Natural killer cell (primary cell): ENCODE results near the gene COL23A1. TPM values are rescaled to one million over a fixed set of nuclear protein-coding genes. Genes with fewer than 3 reads are reported as not detected.

Experiments used
- ATAC-seq, 3 donors: fragments of 150-1000 bp in 2 of 3; fragments of 200-7000 bp in 1 of 3; cut with Tn5 transposase; 1 replicate in 1 of 3; 2 replicates in 2 of 3; pipeline ENCODE4 v1.10.0; 2021; ENCODE audit warnings: mild to moderate bottlenecking in 2 of 3, moderate library complexity in 2 of 3
- DNase-seq, 2 donors: peaks; one replicate each; pipeline versions ENCODE4 v3.0.0 to v3.0.0-alpha.2; 2013 to 2021; ENCODE audit warnings: mixed read lengths in 1 of 2
- H3K27ac ChIP-seq: one replicate; pipeline ENCODE4 v1.5.1; 2013; ENCODE audit warnings: mild to moderate bottlenecking, low read length
- H3K27me3 ChIP-seq: one replicate; pipeline ENCODE4 v1.6.1; 2013; ENCODE audit warnings: low read length; ENCODE audit not compliant: control insufficient read depth, insufficient read depth
- H3K36me3 ChIP-seq: one replicate; pipeline ENCODE4 v1.6.1; 2013; ENCODE audit warnings: low read length; ENCODE audit not compliant: control insufficient read depth, insufficient read depth
- H3K4me1 ChIP-seq: one replicate; pipeline ENCODE4 v1.6.1; 2013; ENCODE audit warnings: low read length; ENCODE audit not compliant: control insufficient read depth, insufficient read depth
- H3K4me3 ChIP-seq: one replicate; pipeline ENCODE4 v1.5.1; 2013; ENCODE audit warnings: low read length
- H3K9me3 ChIP-seq: one replicate; pipeline ENCODE4 v1.6.1; 2013; ENCODE audit warnings: low read length; ENCODE audit not compliant: control insufficient read depth, insufficient read depth
- H3K27ac Mint-ChIP-seq, 2 donors: one replicate each; pipeline ENCODE4 v1.8.0; 2022; ENCODE audit warnings: mild to moderate bottlenecking in 2 of 2, mixed read lengths in 2 of 2, moderate library complexity in 1 of 2
- H3K27me3 Mint-ChIP-seq, 2 donors: one replicate each; pipeline ENCODE4 v1.8.0; 2022; ENCODE audit warnings: low read depth in 2 of 2, mixed read lengths in 2 of 2
- H3K36me3 Mint-ChIP-seq: one replicate; pipeline ENCODE4 v1.8.0; 2022; ENCODE audit warnings: mixed read lengths
- H3K4me1 Mint-ChIP-seq, 2 donors: one replicate each; pipeline ENCODE4 v1.8.0; 2022; ENCODE audit warnings: mixed read lengths in 2 of 2
- H3K4me3 Mint-ChIP-seq: one replicate; pipeline ENCODE4 v1.8.0; 2022; ENCODE audit warnings: mild to moderate bottlenecking, moderate library complexity, mixed read lengths
- H3K9me3 Mint-ChIP-seq, 2 donors: one replicate each; pipeline ENCODE4 v1.8.0; 2022; ENCODE audit warnings: mixed read lengths in 2 of 2
- CTCF ChIP-seq: fragments of 200-600 bp; IDR thresholded peaks from one replicate; pipeline ENCODE4 v1.8.0; 2022; ENCODE audit warnings: antibody characterized with exemption
- WGBS: methylation state at CpG from one replicate; pipeline ENCODE4 v1.1.7; 2013; ENCODE audit warnings: missing lambda C conversion rate; ENCODE audit not compliant: insufficient coverage; 5-methylcytosine and 5-hydroxymethylcytosine counted together
- intact Hi-C: fragments of 100-400 bp; cut with micrococcal nuclease; formaldehyde crosslinking; loops from one replicate; pipeline ENCODE4 v1.14.2; 2022
- total RNA-seq, 4 donors: library from RNA; stranded (reverse); fragments of 120-200 nt in 1 of 4; gene quantifications; one replicate each; pipeline versions ENCODE4 v1.2.3 to v1.2.4, GENCODE V29; 2013 to 2022

Gene COL23A1
- total RNA-seq, 3 donors from 2014 or later (not counting 1 experiment from before 2014, with no cell fraction given): 0.15 TPM; not detected in 2

- no peak for DNase-seq
- no peaks in the 10 kb centered on the region for H3K4me1 ChIP-seq
- no peaks in the 10 kb centered on the region for H3K9me3 ChIP-seq
- no peak overlapping the region for H3K27ac ChIP-seq
- no peak overlapping the region for H3K4me3 ChIP-seq
- no peaks in the 10 kb centered on the region for H3K36me3 ChIP-seq
- TF ChIP-seq CTCF: no peak
- Mint-ChIP-seq H3K9me3 (no peaks in the 10 kb centered on the region), H3K27ac (no peak overlapping the region), H3K27me3 (no peaks in the 10 kb centered on the region), H3K36me3 (no peaks in the 10 kb centered on the region), H3K4me1 (no peaks in the 10 kb centered on the region), H3K4me3 (no peak overlapping the region)
- H3K27me3 ChIP-seq: no peaks in the 10 kb centered on the region
- ATAC-seq: no peak
- 84% methylated on average over 28 of the region's 28 CpGs for WGBS
- intact Hi-C loops: no loop called here
These were observed 239.6 kb downstream of the COL23A1 start for GRCh38 chr5:178350361-178351220.

GRCh38 chr5:178349625-178350353 lies 240.4 kb downstream of the COL23A1 start:
- Mint-ChIP-seq H3K27ac (no peak overlapping the region), H3K9me3 (no peaks in the 10 kb centered on the region), H3K4me3 (no peak overlapping the region), H3K4me1 (no peaks in the 10 kb centered on the region), H3K36me3 (no peaks in the 10 kb centered on the region), H3K27me3 (no peaks in the 10 kb centered on the region)
- no peak for DNase-seq
- no peak overlapping the region for H3K4me3 ChIP-seq
- H3K9me3 ChIP-seq: no peaks in the 10 kb centered on the region
- H3K4me1 ChIP-seq: no peaks in the 10 kb centered on the region
- no peak overlapping the region for H3K27ac ChIP-seq
- TF ChIP-seq CTCF: no peak
- WGBS: 82% methylated on average over 8 of the region's 8 CpGs
- H3K27me3 ChIP-seq: no peaks in the 10 kb centered on the region
- ATAC-seq: no peak
- H3K36me3 ChIP-seq: no peaks in the 10 kb centered on the region
- intact Hi-C loops: no loop called here

- Mint-ChIP-seq H3K9me3 (no peaks in the 10 kb centered on the region), H3K36me3 (no peaks in the 10 kb centered on the region), H3K4me3 (no peak overlapping the region), H3K27ac (no peak overlapping the region), H3K4me1 (no peaks in the 10 kb centered on the region), H3K27me3 (no peaks in the 10 kb centered on the region)
- ATAC-seq (no peak), DNase-seq (no peak)
- no peaks in the 10 kb centered on the region for H3K4me1 ChIP-seq
- no peaks in the 10 kb centered on the region for H3K36me3 ChIP-seq
- H3K4me3 ChIP-seq: no peak overlapping the region
- no peaks in the 10 kb centered on the region for H3K9me3 ChIP-seq
- no peaks in the 10 kb centered on the region for H3K27me3 ChIP-seq
- no peak overlapping the region for H3K27ac ChIP-seq
- WGBS: 89% methylated on average over 13 of the region's 13 CpGs
- no peak for TF ChIP-seq CTCF
- intact Hi-C loops: no loop called here
These were observed 241.1 kb downstream of the COL23A1 start for GRCh38 chr5:178349075-178349511.
